GM12872 (cell line): ENCODE results near the gene CYP24A1.

Source experiments
- TF ChIP-seq, protein P1 (sequence below): IDR thresholded peaks from 3 replicates; pipeline ENCODE4 v1.5.1; 2011; ENCODE audit warnings: low read depth, mild to moderate bottlenecking, low read length, moderate library complexity; ENCODE audit not compliant: insufficient read depth

The CYP24A1 gene

DNA sequence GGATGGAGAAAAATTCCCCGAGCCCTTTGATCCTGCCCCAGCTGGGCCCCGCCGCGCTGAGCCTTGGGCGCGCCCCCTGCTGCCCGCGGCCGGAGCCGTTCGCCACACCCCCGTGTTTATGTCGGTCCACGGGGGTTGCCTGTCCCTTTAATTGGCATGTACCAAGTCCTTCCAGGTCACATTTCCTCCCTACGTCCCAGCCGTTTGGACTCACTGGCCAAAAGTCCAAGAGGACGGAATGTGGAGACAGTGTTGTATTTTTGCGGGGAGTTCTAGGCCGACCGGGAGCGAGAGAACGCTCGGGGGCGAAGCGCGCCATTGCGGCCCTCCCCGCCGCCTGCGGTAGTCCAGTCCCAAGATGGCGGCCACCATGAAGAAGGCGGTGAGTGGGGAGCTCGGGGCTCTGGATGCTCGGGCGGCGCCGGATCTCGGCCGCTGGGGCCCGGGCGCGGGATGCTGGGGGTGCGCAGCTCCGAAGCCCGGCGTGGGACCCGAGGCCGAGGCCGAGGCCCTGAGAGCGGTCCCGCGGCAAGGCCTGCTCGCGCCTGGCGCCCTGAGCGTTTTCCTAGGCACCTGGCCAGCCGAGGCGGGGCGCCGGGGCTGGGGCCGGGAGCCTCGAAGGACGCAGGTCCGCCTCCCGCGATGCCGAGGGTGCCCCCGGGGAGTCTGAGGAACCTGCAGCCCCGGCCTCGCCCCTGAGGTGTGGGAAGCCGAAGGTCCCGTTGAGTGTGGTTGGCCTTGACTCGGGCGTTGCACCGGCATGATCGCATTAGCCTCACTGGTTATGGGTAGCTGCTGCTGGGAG is 34.2 kb upstream of the CYP24A1 start, which contains the start of gene PFDN4:
TSS of gene PFDN4 (plus strand) at position 345 of the 805 bp plus-strand sequence. CDS start at position 359, 14 bp downstream.
- TF ChIP-seq, protein P1, sequence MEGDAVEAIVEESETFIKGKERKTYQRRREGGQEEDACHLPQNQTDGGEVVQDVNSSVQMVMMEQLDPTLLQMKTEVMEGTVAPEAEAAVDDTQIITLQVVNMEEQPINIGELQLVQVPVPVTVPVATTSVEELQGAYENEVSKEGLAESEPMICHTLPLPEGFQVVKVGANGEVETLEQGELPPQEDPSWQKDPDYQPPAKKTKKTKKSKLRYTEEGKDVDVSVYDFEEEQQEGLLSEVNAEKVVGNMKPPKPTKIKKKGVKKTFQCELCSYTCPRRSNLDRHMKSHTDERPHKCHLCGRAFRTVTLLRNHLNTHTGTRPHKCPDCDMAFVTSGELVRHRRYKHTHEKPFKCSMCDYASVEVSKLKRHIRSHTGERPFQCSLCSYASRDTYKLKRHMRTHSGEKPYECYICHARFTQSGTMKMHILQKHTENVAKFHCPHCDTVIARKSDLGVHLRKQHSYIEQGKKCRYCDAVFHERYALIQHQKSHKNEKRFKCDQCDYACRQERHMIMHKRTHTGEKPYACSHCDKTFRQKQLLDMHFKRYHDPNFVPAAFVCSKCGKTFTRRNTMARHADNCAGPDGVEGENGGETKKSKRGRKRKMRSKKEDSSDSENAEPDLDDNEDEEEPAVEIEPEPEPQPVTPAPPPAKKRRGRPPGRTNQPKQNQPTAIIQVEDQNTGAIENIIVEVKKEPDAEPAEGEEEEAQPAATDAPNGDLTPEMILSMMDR: peak; percentile 83

DNA sequence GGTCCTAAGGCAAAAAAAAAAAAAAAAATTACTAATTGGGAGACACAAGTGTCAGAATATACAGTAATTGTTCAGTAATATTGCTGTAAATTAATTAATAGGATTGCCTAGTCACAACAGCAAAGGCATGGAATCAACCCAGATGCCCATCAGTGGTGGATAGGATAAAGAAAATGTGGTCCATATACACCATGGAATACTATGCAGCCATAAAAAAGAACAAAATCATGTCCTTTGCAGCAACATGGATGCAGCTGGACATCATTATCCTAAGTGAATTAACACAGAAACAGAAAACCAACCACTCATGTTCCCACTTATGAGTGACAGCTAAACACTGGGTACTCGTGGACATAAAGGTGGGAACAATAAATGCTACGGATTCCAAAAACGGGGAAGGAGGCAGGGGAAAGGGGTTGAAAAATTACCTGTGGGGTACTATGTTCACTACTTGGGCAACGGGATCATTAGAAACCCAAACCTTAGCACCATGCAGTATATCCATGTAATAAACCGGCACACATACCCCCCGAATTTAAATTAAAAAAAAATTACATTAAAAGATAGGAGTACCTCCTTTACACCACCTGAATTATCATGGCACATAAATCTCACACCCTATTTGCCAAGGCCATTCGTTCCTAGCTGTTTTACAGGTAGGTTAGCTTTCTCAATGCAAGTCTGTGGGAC is 33.4 kb upstream of the CYP24A1 start:
- TF ChIP-seq, protein P1: no peak

DNA sequence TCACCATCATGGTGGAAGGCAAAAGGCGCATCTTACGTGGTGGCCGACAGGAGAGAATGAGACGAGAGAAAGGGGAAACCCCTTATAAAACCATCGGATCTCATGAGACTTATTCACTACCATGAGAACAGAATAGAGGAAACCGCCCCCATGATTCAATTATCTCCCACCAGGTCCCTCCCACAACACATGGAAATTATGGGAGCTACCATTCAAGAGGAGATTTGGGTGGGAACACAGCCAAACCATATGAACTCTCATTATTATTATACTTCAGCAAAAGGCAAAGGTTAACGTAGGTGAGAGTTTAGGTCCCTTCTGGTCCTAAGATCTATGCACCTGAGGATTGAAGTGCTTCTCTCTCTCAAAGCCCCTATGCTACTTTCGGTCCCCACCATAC is 31.7 kb upstream of the CYP24A1 start:
- TF ChIP-seq, protein P1: no peak

DNA sequence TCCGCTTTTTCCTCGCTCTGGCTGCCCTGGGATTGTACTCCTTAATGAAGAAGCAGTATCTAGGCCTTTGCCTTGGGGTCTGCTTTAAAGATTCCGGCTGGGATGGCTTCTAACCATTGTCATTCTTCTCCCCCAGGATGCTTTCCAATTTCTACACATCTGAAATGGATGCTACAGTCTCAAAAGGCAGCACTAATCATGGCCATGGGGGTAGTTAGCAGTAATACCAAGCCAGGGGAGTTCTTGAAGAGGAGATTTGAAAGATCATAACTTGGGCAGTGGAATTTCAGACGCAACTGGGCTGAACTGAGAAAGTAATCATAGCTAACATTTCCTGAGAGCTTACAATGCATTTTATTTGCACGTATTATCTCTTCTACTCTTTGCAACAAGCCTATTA is 30.7 kb upstream of the CYP24A1 start:
- TF ChIP-seq, protein P1: no peak

DNA sequence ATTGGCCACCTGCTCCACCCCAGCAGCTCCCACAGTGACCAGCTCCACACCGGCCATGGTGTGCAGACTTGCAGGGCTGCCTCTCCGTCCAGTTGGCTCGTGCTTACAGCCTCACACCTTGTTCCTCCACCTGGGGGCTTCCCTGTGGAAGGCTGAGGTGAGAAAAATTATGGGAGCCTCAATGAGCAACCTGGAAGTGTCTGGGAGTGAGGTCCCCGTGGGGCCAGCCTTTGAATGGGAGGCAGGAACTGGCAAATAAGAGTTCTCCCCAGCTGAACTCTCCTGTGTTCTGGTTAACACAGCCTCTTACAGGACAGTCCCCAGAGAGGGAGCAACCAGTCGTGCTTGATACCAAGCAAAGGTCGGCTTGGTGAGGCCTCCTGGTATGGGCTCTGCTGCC is 30.3 kb upstream of the CYP24A1 start:
- TF ChIP-seq, protein P1: no peak

DNA sequence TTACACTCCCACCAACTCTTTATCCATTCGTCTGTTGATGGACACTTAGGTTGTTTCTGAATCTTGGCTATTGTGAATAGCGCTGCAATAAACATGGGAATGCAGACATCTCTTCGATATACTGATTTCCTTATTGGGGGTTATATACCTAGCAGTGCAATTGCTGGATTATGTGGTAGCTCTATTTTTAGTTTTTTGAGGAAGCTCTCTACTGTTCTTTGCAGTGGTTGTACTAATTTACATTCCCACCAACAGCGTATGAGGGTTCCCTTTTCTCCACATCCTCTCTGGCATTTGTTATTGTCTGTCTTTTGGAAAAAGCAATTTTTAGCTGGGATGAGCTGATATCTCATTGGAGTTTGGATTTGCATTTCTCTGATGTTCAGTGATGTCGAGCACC is 29.5 kb upstream of the CYP24A1 start:
- TF ChIP-seq, protein P1: no peak

DNA sequence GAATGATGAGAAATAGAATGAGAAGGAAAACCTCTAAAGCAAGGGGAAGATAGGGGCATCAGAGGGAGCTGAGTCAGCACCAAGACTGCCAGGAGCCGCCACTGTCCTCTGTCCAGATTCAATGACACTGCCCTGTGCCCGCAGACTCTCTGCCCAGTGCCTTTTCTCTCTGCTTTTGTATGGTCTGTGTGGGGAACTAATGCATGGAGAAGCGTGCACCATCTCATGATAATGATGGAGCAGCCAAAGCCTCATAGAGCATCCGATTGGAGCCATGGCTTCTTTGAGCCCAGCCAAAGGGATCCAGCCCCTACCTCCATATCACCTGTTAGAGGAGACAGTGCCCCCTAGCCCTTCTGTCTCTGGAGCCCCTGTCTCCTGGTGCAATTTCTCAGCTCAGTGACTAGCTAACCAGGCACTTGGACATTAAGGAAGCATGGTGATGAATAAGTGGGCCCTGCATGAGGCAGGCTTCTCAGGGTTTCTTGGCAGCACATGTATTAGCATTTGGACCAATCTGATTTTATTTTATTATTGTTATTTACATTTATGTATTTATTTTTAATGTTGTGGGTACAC is 27.6 kb upstream of the CYP24A1 start:
- TF ChIP-seq, protein P1: no peak
